ENCODE results near the gene RBM26.

Gene RBM26

DNA sequence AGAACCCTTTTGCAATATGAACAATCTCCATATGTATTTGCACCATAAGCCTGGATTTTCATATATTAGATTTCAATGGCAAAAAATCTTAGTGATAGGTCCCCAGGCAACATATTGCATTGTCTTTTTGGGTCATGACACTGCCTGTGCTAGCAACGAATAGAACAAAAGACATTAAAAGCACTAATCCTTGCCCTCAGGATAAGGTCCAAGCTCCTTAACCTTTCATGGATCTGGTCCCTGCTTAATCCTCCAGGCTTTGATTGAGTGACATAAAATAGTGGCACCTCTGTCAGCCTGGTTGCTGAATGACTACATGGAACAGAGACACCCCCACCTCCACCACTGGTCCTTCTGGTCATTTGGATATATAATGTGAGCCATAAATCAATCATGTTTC, 134.4 kb downstream of the RBM26 start:
- DNase-seq = no peak

DNA sequence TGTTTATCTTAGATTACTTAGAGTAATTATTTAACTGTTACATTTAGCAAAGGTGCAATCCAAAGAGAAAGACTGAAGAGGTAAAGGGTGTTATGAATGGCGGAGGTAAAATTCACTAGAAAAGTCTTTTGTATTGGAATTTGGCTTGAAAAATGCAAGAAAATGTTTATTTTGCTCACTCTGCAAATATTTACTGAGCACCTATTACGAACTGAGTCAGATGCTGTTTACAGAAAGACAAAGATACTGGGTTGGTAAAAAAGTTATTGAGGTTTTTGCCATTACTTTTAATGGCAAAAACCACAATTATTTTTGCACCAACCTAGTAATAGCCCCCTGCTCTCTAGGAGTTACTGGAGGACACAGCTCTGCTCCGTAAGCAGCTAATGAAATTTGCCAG, 135.2 kb downstream of the RBM26 start:
- DNase-seq = no peak
